HG02840 (cell line): ENCODE data around the gene TSKS.
"Not testable (repeated sequence)": the region's sequence is repeated elsewhere in the genome, so short reads cannot be mapped to it uniquely, and the experiment has no call there.

Experiments
- ATAC-seq: cut with Tn5 transposase; IDR thresholded peaks from one replicate; pipeline ENCODE4 v1.9.1; 2021; ENCODE audit warnings: mild to moderate bottlenecking, moderate library complexity, moderate number of reproducible peaks; ENCODE audit not compliant: unreplicated experiment, low FRiP score

The TSKS gene

GRCh38 chr19:49727217-49728030, 35.7 kb downstream of the TSKS start:
- ATAC-seq: no peak

GRCh38 chr19:49719420-49719819, 43.7 kb downstream of the TSKS start:
- ATAC-seq: not testable (repeated sequence)

- no peak for ATAC-seq
Measured at GRCh38 chr19:49718991-49719390, 44.1 kb downstream of the TSKS start.

- ATAC-seq: no peak
Measured at GRCh38 chr19:49718511-49718910, 44.6 kb downstream of the TSKS start.

- no peak for ATAC-seq
Measured at GRCh38 chr19:49716154-49716553, 47.0 kb downstream of the TSKS start.

GRCh38 chr19:49713236-49713845, 49.8 kb downstream of the TSKS start:
- no peak for ATAC-seq

GRCh38 chr19:49712397-49712859, 50.7 kb downstream of the TSKS start:
- no peak for ATAC-seq

GRCh38 chr19:49710372-49710951, 52.6 kb downstream of the TSKS start:
- no peak for ATAC-seq

GRCh38 chr19:49705919-49706318, 57.2 kb downstream of the TSKS start:
- ATAC-seq: no peak

GRCh38 chr19:49704888-49705642, 58.0 kb downstream of the TSKS start:
- no peak for ATAC-seq

GRCh38 chr19:49701271-49701786, 61.8 kb downstream of the TSKS start:
- no peak for ATAC-seq

GRCh38 chr19:49700563-49700962, 62.5 kb downstream of the TSKS start:
- ATAC-seq: no peak

- ATAC-seq: no peak
Measured at GRCh38 chr19:49699364-49699763, 63.7 kb downstream of the TSKS start.

- no peak for ATAC-seq
Measured at GRCh38 chr19:49696865-49697264, 66.2 kb downstream of the TSKS start.

- ATAC-seq: no peak
Measured at GRCh38 chr19:49696115-49696514, 67.0 kb downstream of the TSKS start.

GRCh38 chr19:49692147-49692506, 71.0 kb downstream of the TSKS start:
- no peak for ATAC-seq

GRCh38 chr19:49691243-49692146, 71.6 kb downstream of the TSKS start:
- no peak for ATAC-seq

- ATAC-seq: no peak
Measured at GRCh38 chr19:49690656-49691242, 72.4 kb downstream of the TSKS start, which contains the start of gene CPT1C. Gene CPT1C, plus strand, starts transcription at chr19:49691116. Its CDS starts 1,137 bp downstream, at chr19:49692253.

GRCh38 chr19:49690079-49690655, 72.9 kb downstream of the TSKS start:
- ATAC-seq: no peak
